ENCODE data around the gene RUNX2.

DNA sequence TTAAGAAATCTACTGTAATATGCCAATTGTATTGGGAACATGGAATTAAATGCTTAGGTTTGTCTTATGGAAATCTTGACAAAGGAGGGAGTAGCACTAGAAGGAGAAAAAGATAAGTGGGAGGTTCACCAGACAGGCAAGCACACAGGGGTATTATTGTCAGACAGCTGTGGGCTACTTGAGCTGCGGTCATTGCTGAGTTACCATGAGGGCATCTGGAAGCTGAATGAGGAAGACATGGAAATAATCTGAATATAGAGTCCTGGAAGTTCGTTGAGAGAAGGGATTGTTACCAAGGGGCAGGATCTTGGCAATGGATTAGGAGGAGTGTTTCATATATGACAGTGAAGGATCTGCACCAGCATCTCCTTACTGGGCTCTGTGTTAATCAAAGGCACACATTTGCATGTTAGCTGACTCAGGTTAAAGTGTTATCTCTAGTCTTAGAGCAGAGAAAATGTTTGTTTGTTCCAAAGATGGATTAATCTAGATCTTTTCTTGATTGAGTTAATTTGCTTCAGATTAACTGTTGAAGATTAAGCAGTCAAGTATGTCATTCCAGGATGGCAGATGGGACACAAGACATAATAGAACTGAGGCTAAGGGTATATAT lies 102.6 kb downstream of the RUNX2 start:
- TF ChIP-seq, protein P1, sequence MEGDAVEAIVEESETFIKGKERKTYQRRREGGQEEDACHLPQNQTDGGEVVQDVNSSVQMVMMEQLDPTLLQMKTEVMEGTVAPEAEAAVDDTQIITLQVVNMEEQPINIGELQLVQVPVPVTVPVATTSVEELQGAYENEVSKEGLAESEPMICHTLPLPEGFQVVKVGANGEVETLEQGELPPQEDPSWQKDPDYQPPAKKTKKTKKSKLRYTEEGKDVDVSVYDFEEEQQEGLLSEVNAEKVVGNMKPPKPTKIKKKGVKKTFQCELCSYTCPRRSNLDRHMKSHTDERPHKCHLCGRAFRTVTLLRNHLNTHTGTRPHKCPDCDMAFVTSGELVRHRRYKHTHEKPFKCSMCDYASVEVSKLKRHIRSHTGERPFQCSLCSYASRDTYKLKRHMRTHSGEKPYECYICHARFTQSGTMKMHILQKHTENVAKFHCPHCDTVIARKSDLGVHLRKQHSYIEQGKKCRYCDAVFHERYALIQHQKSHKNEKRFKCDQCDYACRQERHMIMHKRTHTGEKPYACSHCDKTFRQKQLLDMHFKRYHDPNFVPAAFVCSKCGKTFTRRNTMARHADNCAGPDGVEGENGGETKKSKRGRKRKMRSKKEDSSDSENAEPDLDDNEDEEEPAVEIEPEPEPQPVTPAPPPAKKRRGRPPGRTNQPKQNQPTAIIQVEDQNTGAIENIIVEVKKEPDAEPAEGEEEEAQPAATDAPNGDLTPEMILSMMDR (IDR thresholded peaks at IDR 0.05): no peak
- TF ChIP-seq POLR2A (IDR thresholded peaks at IDR 0.05): no peak
